Measurements from ENCODE around the gene PCDHGB1.

- peak; percentile 15 for TF ChIP-seq CTCF (IDR thresholded peaks at IDR 0.05; ENCODE audit: insufficient read depth, low read length)
- no peak for TF ChIP-seq SPI1 (IDR thresholded peaks at IDR 0.05; ENCODE audit: borderline replicate concordance, low read depth)
- TF ChIP-seq REST (IDR thresholded peaks at IDR 0.05; ENCODE audit: insufficient replicate concordance, low read depth) = no peak
- no peak for TF ChIP-seq POLR2AphosphoS5 (IDR thresholded peaks at IDR 0.05; ENCODE audit: low read depth)
- no peak for TF ChIP-seq GABPA (IDR thresholded peaks at IDR 0.05; ENCODE audit: low read depth)
Measured at GRCh38 chr5:141326088-141326854, 23.6 kb upstream of the PCDHGB1 start.
